ENCODE data around the gene ZIC1.

Gene ZIC1

GRCh38 chr3:147395899-147396711 is 13.1 kb upstream of the ZIC1 start:
- no peak for DNase-seq (ENCODE audit: low read depth)

- no peak for DNase-seq (ENCODE audit: low read depth)
These were observed 12.5 kb upstream of the ZIC1 start for GRCh38 chr3:147396712-147397046.

GRCh38 chr3:147397155-147397874 is 11.8 kb upstream of the ZIC1 start:
- DNase-seq (ENCODE audit: low read depth): peak; percentile 73

- no peak for DNase-seq (ENCODE audit: low read depth)
These were observed 11.0 kb upstream of the ZIC1 start for GRCh38 chr3:147397875-147398812.

GRCh38 chr3:147398813-147399534 is 10.2 kb upstream of the ZIC1 start:
- DNase-seq (ENCODE audit: low read depth): no peak

GRCh38 chr3:147400111-147400510 is 9.1 kb upstream of the ZIC1 start:
- no peak for DNase-seq (ENCODE audit: low read depth)

- DNase-seq (ENCODE audit: low read depth): no peak
These were observed 8.2 kb upstream of the ZIC1 start for GRCh38 chr3:147400999-147401398.

- DNase-seq (ENCODE audit: low read depth): no peak
These were observed 7.7 kb upstream of the ZIC1 start for GRCh38 chr3:147401421-147401820.

GRCh38 chr3:147402159-147402558 is 7.0 kb upstream of the ZIC1 start:
- no peak for DNase-seq (ENCODE audit: low read depth)

- DNase-seq (ENCODE audit: low read depth): no peak
These were observed 5.7 kb upstream of the ZIC1 start for GRCh38 chr3:147403511-147403910.

- no peak for DNase-seq (ENCODE audit: low read depth)
These were observed 5.0 kb upstream of the ZIC1 start for GRCh38 chr3:147404000-147404799.

- DNase-seq (ENCODE audit: low read depth): no peak
These were observed 4.3 kb upstream of the ZIC1 start for GRCh38 chr3:147404800-147405230.

GRCh38 chr3:147405231-147406027 is 3.7 kb upstream of the ZIC1 start:
- no peak for DNase-seq (ENCODE audit: low read depth)

GRCh38 chr3:147406028-147406931 is 2.9 kb upstream of the ZIC1 start, which contains the start of gene ZIC4:
TSS of gene ZIC4 (minus strand) at chr3:147406543. CDS start at chr3:147402797, 3,746 bp downstream.
- no peak for DNase-seq (ENCODE audit: low read depth)

GRCh38 chr3:147407114-147407497 is 2.1 kb upstream of the ZIC1 start:
- DNase-seq (ENCODE audit: low read depth): no peak

GRCh38 chr3:147407498-147408187 is 1.5 kb upstream of the ZIC1 start:
- DNase-seq (ENCODE audit: low read depth): no peak

GRCh38 chr3:147408188-147409100 is 721 bp upstream of the ZIC1 start:
- no peak for DNase-seq (ENCODE audit: low read depth)
